Duodenal mucosa (tissue), 2 donors: ENCODE results near the gene HAND2.

Experiments used
- H3K27ac ChIP-seq: one replicate; pipeline ENCODE4 v1.7.0; 2013; ENCODE audit warnings: low read depth, low read length
- H3K27me3 ChIP-seq, 2 donors: one replicate each; pipeline ENCODE4 v1.7.0; 2013; ENCODE audit warnings: low read length in 2 of 2, control low read depth in 1 of 2; ENCODE audit not compliant: insufficient read depth in 2 of 2, control insufficient read depth in 1 of 2
- H3K36me3 ChIP-seq, 2 donors: one replicate each; pipeline ENCODE4 v1.7.0; 2013; ENCODE audit warnings: low read length in 2 of 2, control low read depth in 1 of 2; ENCODE audit not compliant: insufficient read depth in 2 of 2, control insufficient read depth in 1 of 2
- H3K4me1 ChIP-seq, 2 donors: one replicate each; pipeline ENCODE4 v1.7.0; 2013; ENCODE audit warnings: low read length in 2 of 2, control low read depth in 1 of 2; ENCODE audit not compliant: insufficient read depth in 2 of 2, control insufficient read depth in 1 of 2
- H3K4me3 ChIP-seq, 2 donors: one replicate each; pipeline ENCODE4 v1.7.0; 2013; ENCODE audit warnings: low read length in 2 of 2, low read depth in 1 of 2
- H3K9ac ChIP-seq, 2 donors: one replicate each; pipeline ENCODE4 v1.7.0; 2013; ENCODE audit warnings: low read length in 2 of 2, low read depth in 1 of 2
- H3K9me3 ChIP-seq, 2 donors: one replicate each; pipeline ENCODE4 v1.7.0; 2013; ENCODE audit warnings: low read length in 2 of 2, control low read depth in 1 of 2; ENCODE audit not compliant: control insufficient read depth in 1 of 2

The HAND2 gene

DNA sequence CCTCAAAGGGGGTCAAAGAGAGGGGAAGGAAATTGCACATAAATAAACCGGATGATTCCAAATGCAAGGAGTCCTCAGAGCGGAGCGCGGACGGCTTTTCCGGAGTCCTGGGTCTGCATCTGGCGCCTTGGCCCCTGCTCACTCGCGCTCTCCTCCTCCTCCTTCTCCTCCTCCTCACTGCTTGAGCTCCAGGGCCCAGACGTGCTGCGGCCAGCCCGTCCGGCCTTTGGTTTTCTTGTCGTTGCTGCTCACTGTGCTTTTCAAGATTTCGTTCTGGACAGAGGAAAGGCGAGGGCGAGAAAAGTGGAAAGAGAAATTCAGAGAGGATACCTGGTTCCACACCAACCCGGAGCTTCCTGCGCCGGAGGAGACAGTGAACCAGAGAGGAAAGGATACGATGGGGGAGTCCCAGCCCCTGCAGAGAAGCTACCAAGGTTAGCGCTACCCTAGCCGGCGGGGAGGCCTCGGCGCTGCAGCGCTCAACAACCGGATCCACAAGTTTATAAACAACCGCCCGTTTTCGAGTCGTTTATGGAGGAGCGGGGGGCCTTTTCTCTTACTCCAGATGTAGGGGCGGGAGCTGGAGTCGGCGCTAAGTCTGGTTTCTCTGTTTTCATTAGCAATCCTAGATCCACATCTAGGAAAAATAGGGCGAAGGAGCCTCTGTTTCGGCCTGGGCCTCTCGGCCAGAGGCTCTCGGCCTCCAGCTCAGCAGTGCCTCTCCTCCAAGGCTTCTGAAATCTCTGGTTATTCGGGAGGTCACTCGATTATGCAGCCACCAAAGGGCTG, 2.7 kb downstream of the HAND2 start:
- H3K27me3 ChIP-seq = peaks cover 78 to 89% of the 10 kb centered on the region in 2 donors
- H3K9me3 ChIP-seq = no peaks in the 10 kb centered on the region
- H3K4me3 ChIP-seq = peak overlapping the region in 1 of 2 donors; percentile 21
- no peaks in the 10 kb centered on the region for H3K36me3 ChIP-seq
- peaks cover 5 to 7% of the 10 kb centered on the region in 2 donors for H3K4me1 ChIP-seq
- H3K9ac ChIP-seq = no peak overlapping the region
- no peak overlapping the region for H3K27ac ChIP-seq

DNA sequence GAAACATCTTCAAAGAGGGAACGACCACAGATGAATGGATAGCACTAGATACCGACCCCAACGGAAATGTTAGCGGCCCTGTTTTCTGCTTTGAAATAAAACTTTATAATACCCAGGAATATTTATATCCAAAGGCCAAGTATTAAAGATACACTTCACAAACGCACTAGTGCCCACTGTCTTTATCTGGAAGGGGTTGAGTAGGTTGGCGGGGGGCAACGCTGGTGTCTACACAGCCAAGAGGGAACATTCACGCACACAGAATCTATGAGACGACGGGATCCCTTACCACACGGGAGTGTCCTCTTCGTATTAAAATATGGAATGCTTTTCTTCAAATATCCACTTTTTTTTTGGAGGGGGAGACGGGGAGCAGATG, 3.3 kb downstream of the HAND2 start:
- Histone ChIP-seq H3K36me3 (no peaks in the 10 kb centered on the region), H3K9me3 (no peaks in the 10 kb centered on the region), H3K27ac (no peak overlapping the region), H3K4me1 (peaks cover 11 to 12% of the 10 kb centered on the region in 2 donors), H3K9ac (no peak overlapping the region), H3K27me3 (peaks cover 78 to 89% of the 10 kb centered on the region in 2 donors), H3K4me3 (no peak overlapping the region)

DNA sequence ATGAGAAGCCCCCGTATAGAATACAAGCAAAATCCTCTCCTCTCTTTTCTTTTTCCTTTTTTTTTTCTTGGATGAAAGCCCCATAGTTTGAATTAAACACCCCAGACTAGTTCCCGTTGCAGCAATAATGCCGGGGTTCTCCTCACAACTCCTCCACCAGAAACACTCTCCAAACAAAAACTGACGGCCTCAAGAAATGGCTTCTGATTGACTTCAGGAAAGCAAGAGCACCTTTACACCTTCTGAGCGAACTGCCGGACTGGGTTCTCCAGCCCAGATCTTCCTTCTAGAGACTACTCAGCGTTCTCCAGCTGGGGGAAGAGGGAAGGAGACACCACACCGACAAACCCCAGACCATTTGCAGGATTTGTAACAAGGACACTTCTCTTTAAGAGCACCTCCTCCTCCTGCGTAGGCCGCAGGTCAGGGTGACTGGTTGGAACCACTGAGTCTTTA, 4.0 kb downstream of the HAND2 start:
- Histone ChIP-seq H3K4me1 (peaks cover 17 to 19% of the 10 kb centered on the region in 2 donors), H3K9me3 (no peaks in the 10 kb centered on the region), H3K27ac (no peak overlapping the region), H3K4me3 (no peak overlapping the region), H3K27me3 (peaks cover 78 to 89% of the 10 kb centered on the region in 2 donors), H3K9ac (no peak overlapping the region), H3K36me3 (no peaks in the 10 kb centered on the region)

DNA sequence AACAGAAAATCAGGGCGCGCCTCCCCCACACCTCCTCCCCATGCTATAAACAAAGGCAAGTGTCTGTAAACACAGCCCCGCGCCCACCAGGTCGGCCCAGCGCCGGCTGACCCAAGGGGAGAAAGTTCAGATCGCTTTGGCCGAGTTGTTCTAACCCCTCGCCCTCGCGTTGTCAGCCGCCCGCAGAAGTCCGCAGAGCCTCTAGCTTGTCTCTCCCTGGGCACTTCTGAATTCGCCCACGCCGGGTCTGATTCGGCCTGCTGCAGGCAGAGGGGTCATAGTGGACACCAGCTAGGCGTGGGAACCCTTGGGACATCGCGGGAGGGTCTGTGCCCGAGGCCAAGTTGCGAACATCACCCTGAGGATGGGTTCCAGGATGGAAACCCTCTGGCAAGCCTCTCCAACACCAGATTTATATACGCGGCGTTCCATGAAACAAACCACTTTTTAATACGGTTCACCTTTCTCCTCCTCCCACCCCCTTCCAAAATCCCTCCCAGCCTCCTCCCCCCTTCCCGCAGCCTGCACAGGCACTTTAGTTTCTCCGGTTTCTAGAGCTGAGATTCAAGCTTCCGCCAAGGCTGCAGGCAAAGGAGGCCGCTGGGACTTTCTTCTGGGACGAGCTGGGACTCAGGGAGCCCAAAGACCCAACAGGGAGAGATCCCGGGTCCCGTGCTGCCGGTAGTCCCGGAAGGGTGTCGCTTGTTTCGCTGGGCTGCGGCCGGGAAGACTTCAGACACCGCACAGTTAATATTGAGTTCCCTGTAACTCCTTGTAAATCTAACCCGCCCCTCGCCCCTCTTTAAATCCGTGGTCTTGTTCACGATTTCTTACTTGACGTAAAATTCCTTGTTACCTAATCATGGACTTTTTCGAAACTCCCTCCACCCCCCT, 4.7 kb downstream of the HAND2 start:
- Histone ChIP-seq H3K4me3 (no peak overlapping the region), H3K4me1 (peaks cover 19% of the 10 kb centered on the region in 2 donors), H3K9ac (no peak overlapping the region), H3K9me3 (no peaks in the 10 kb centered on the region), H3K36me3 (no peaks in the 10 kb centered on the region), H3K27ac (no peak overlapping the region), H3K27me3 (peaks cover 76 to 89% of the 10 kb centered on the region in 2 donors)

DNA sequence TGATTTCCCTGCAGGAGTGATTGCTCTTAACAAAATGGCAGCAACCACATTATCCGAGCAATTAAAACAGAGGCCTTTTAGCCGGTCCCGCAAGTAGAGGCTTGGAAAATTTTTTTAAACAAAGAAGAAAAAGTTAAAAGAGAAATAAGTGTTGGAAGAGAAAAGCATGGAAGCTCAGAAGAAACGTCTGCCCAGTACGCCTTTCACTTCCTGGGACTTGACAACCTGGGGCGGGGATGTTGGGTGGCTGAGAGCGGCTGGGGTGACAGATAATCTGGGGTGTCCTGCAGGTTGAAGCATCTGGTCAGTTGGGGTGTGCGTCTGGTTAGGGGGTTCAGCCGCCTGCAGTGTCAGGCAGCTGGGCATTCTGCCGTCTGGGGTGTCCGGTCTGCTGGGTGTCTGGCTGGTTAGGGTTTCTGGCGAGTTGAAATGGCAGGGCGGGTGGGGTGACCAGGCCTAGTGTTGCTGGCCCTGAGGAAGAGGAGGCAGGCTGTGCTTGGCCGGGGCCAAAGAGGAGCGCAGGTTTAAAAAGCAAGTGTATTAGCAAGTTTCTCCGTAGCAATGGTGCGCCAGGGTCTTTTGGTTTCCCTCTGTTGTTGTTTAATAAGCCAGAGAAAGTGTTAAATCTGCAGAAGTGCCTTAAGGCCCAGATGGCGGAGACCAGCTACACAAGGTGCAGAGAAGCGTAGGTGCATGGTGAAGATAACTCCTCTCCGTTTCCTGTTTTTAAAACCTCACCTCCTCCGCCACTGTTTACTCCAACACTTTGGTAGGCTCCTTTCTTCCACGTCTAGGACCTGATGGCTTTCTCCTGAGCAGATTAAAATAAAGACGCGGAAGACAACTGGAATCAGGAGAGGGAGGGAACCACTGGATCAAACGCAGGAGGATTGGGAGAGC, 5.6 kb downstream of the HAND2 start:
- peaks cover 79 to 90% of the 10 kb centered on the region in 2 donors for H3K27me3 ChIP-seq
- H3K27ac ChIP-seq = no peak overlapping the region
- H3K4me1 ChIP-seq = peaks cover 15 to 19% of the 10 kb centered on the region in 2 donors
- no peak overlapping the region for H3K4me3 ChIP-seq
- no peak overlapping the region for H3K9ac ChIP-seq
- H3K36me3 ChIP-seq = no peaks in the 10 kb centered on the region
- no peaks in the 10 kb centered on the region for H3K9me3 ChIP-seq

DNA sequence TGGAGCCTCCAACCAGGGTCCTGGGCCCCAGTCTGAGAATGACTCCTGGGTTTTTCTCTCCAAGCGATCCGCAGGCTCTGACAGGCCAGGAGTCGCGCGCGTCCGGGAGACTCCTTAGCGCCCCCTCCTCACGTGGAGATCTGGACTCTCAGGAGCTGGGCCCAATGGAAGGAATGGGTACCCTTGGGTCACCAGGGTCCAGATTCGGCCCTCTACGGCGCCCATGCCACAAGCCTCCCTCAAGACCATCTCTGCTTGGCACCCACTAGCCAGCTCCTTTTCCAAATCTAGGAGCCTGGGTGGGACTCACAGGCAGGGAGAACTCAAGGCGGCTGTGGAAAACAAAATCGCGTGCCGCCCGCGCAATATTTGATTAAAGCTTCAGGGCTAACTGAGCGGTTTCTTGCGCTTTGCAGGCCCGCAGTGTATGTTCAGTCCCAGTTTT, 7.1 kb downstream of the HAND2 start:
- no peaks in the 10 kb centered on the region for H3K36me3 ChIP-seq
- peaks cover 84 to 96% of the 10 kb centered on the region in 2 donors for H3K27me3 ChIP-seq
- peak overlapping the region; percentile 52 to 61 for H3K4me3 ChIP-seq
- H3K27ac ChIP-seq = no peak overlapping the region
- no peak overlapping the region for H3K9ac ChIP-seq
- no peaks in the 10 kb centered on the region for H3K9me3 ChIP-seq
- H3K4me1 ChIP-seq = peaks cover 15 to 21% of the 10 kb centered on the region in 2 donors

DNA sequence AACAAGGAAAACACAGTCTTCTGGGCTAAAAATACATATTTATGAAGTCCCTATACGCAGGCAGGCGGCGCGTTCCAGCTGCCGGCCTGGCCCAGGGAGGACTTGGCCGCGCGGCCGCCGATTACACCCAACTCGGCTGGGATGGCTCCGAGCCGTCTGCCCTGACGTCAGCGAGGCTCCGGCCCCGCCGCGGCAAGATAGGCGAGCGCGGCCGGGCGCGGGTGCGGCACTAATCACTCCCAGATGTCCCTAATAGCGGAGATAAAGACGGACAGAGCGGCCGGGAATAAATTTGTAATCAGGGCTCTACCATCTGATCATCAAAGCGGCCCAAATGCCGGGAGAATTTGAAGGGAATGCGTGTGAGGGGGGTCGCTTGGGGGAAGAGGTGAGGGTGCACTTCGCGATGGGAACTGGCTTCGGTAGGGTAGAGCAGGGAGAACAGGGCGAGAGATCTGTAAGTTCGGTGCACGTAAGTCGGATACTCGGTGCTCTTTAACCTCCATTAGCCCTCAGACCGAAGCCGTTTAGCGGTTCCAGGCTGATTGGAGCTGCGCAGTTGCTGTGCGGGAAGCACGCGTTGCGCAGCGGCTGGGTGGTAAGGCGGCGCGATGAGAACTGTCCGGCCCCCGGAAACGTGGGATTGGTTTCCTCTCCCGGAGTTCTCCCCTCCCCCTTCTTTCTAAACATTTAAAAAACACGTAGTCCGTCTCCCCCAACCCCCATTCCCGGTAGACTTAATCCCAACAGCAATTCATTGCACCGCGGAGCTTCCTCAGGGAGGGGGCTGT, 7.7 kb downstream of the HAND2 start:
- Histone ChIP-seq H3K4me1 (peaks cover 15 to 24% of the 10 kb centered on the region in 2 donors), H3K9ac (peak overlapping the region; percentile 32 to 43), H3K9me3 (no peaks in the 10 kb centered on the region), H3K36me3 (no peaks in the 10 kb centered on the region), H3K4me3 (peak overlapping the region; percentile 52 to 61), H3K27ac (peak overlapping the region; percentile 50), H3K27me3 (peaks cover 85 to 97% of the 10 kb centered on the region in 2 donors)

DNA sequence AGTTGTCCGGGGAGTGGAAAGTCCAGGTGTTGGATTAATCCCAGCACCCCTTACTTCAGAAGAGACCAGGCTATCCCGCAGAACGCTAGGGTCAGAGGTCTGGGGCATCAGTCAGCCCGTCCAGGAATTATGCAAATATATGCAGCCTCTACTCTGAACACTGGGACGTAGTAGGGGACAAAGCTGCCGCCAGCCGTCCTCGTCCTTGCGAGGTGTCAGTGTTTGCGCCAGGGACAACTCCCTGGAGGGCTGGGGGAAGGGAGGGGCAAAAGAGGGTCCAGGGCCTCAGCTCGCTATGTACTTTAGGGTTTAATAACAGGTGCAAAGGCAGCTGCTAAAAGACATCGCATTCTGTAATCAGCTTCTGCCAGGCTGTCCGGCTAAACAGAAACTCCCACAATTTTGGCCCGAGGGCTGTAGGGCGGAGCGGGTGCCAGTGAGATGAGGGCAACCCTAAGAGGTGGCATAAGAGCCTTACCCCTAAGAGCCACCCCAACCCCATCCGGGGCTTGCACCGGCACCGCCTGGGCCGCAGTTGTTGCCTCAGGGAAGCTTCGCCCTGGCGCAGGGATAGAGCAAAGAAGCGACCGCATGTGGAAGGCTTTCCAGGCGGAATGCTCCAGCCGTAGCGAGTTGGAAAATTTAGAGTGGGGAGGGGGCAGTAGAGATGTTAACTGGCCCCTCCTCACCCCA, 8.4 kb downstream of the HAND2 start:
- Histone ChIP-seq H3K4me3 (peak overlapping the region; percentile 52 to 61), H3K4me1 (peaks cover 15 to 24% of the 10 kb centered on the region in 2 donors), H3K9me3 (no peaks in the 10 kb centered on the region), H3K36me3 (no peaks in the 10 kb centered on the region), H3K27me3 (peaks cover 85 to 97% of the 10 kb centered on the region in 2 donors), H3K27ac (no peak overlapping the region), H3K9ac (no peak overlapping the region)
